ENCODE results near the gene GRAP2.

DNA sequence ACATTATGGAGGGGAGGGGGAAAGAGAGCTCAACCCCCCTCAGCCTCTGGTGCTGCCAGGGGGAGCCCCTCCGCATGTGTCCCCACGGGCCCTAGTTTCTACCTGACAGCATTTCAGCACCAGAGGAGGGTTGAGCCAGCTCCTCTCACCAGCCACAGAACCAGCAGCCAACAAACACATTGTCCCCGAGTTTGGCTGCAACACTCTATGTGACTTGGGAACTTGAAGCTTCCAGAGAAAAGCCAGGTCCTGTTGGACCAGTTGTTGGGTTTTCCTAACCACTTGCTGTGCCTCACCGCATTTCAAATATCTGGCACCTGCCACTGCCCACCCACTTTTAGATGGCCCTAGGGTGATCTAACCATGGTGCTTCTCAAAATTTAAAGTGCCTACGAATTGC is 72.8 kb downstream of the GRAP2 start:
- TF ChIP-seq POLR2A (IDR thresholded peaks at IDR 0.05; ENCODE audit: low read depth, low read length) = no peak
- TF ChIP-seq POLR2AphosphoS5 (IDR thresholded peaks at IDR 0.05; ENCODE audit: insufficient read depth, low read depth, low read length) = no peak
- TF ChIP-seq, protein P1, sequence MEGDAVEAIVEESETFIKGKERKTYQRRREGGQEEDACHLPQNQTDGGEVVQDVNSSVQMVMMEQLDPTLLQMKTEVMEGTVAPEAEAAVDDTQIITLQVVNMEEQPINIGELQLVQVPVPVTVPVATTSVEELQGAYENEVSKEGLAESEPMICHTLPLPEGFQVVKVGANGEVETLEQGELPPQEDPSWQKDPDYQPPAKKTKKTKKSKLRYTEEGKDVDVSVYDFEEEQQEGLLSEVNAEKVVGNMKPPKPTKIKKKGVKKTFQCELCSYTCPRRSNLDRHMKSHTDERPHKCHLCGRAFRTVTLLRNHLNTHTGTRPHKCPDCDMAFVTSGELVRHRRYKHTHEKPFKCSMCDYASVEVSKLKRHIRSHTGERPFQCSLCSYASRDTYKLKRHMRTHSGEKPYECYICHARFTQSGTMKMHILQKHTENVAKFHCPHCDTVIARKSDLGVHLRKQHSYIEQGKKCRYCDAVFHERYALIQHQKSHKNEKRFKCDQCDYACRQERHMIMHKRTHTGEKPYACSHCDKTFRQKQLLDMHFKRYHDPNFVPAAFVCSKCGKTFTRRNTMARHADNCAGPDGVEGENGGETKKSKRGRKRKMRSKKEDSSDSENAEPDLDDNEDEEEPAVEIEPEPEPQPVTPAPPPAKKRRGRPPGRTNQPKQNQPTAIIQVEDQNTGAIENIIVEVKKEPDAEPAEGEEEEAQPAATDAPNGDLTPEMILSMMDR (IDR thresholded peaks at IDR 0.05; ENCODE audit: extremely low read depth in 1 of 2, insufficient read depth in 1 of 2, low read depth in 1 of 2, low read length in 2 of 2) = no peak
- TF ChIP-seq, protein P2, sequence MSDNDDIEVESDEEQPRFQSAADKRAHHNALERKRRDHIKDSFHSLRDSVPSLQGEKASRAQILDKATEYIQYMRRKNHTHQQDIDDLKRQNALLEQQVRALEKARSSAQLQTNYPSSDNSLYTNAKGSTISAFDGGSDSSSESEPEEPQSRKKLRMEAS (IDR thresholded peaks at IDR 0.05; ENCODE audit: insufficient read depth, insufficient read length) = no peak
- no peak for TF ChIP-seq FOS (IDR thresholded peaks at IDR 0.05; ENCODE audit: borderline replicate concordance, insufficient read depth, low read length)
- TF ChIP-seq EZH2 (IDR thresholded peaks at IDR 0.05; ENCODE audit: borderline replicate concordance, low read depth, low read length, severe bottlenecking) = no peak
- no peak for TF ChIP-seq MYC (IDR thresholded peaks at IDR 0.05; ENCODE audit: low read depth, low read length)
- TF ChIP-seq JUN (IDR thresholded peaks at IDR 0.05; ENCODE audit: borderline replicate concordance, insufficient read depth, insufficient read length, low read depth) = no peak

Data from endothelial cell of umbilical vein (primary cell).